B cell (primary cell): Measurements from ENCODE around the gene CNGA1. TPM values are rescaled to one million over a fixed set of nuclear protein-coding genes. Genes with fewer than 3 reads are reported as not detected.

Experiments used
- ATAC-seq: fragments of 200-7000 bp; cut with Tn5 transposase; one replicate; pipeline ENCODE4 v1.10.0; 2021; ENCODE audit warnings: low read depth, mild to moderate bottlenecking, moderate number of reproducible peaks, moderate library complexity
- CTCF ChIA-PET: fragments of 350-600 bp; sonication (Branson Sonifier 250); formaldehyde crosslinking; loops from one replicate; lab custom pipeline; 2021; ENCODE audit warnings: antibody characterized with exemption, inconsistent platforms; lab: Charles Lee
- POLR2A ChIA-PET: fragments of 350-600 bp; sonication (Branson Sonifier 250); formaldehyde crosslinking; loops from one replicate; lab custom pipeline; 2021; ENCODE audit warnings: antibody characterized with exemption; lab: Charles Lee
- DNase-seq: peaks from one replicate; pipeline ENCODE4 v3.0.0; 2013
- H2AFZ ChIP-seq: 2 replicates; pipeline ENCODE4 v1.6.1; 2012; ENCODE audit warnings: mild to moderate bottlenecking, low read depth, low read length; ENCODE audit not compliant: insufficient read depth, poor library complexity, severe bottlenecking
- H3K27ac ChIP-seq, 2 donors: 1 replicate in 1 of 2; 2 replicates in 1 of 2; pipeline ENCODE4 v1.5.1; 2012 to 2013; ENCODE audit warnings: low read length in 2 of 2, mild to moderate bottlenecking in 2 of 2, moderate library complexity in 1 of 2
- H3K27me3 ChIP-seq, 4 experiments: fragments of 200-600 bp in 1 of 4; sonication (generic) in 1 of 4; replicated peaks in 1 of 4; 1 replicate in 2 of 4; 2 replicates in 2 of 4; pipeline versions ENCODE4 v1.6.1 to v1.7.0; 2013 to 2016; ENCODE audit warnings: low read length in 3 of 4, mild to moderate bottlenecking in 2 of 4, mixed read lengths in 1 of 4, moderate library complexity in 1 of 4; ENCODE audit not compliant: insufficient read depth in 4 of 4, control insufficient read depth in 3 of 4; ENCODE audit errors: control extremely low read depth in 1 of 4
- H3K36me3 ChIP-seq, 2 experiments: replicated peaks in 1 of 2; 1 replicate in 1 of 2; 2 replicates in 1 of 2; pipeline versions ENCODE4 v1.6.1 to v1.7.1; 2013; ENCODE audit warnings: low read length in 1 of 2; ENCODE audit not compliant: insufficient read depth in 2 of 2, control insufficient read depth in 1 of 2; ENCODE audit errors: control extremely low read depth in 1 of 2, extremely low read depth in 1 of 2
- H3K4me1 ChIP-seq, 2 donors: fragments of 200-600 bp in 1 of 2; sonication (generic) in 1 of 2; 1 replicate in 1 of 2; 2 replicates in 1 of 2; pipeline versions ENCODE4 v1.5.1 to v1.6.1; 2013 to 2017; ENCODE audit warnings: low read length in 2 of 2; ENCODE audit not compliant: control insufficient read depth in 2 of 2, insufficient read depth in 2 of 2
- H3K4me2 ChIP-seq: replicated peaks from 2 replicates; pipeline ENCODE3; 2012; ENCODE audit warnings: mild to moderate bottlenecking, low read depth, low read length; ENCODE audit not compliant: poor library complexity, severe bottlenecking
- H3K4me3 ChIP-seq, 5 experiments: fragments of 200-600 bp in 1 of 5; sonication (generic) in 1 of 5; 1 replicate in 3 of 5; 2 replicates in 2 of 5; pipeline versions ENCODE4 v1.5.1 to v1.7.0; 2011 to 2016; ENCODE audit warnings: low read length in 4 of 5, mild to moderate bottlenecking in 4 of 5, low read depth in 2 of 5, control low read depth in 1 of 5, moderate library complexity in 1 of 5; ENCODE audit not compliant: insufficient read depth in 1 of 5; ENCODE audit errors: control extremely low read depth in 1 of 5, extremely low read depth in 1 of 5
- H3K79me2 ChIP-seq: fragments of 200-600 bp; sonication (generic); one replicate; pipeline ENCODE4 v1.6.0; 2016; ENCODE audit warnings: low read length; ENCODE audit not compliant: control insufficient read depth, insufficient read depth
- H3K9ac ChIP-seq: fragments of 200-600 bp; sonication (generic); 2 replicates; pipeline ENCODE4 v1.6.1; 2017; ENCODE audit warnings: mild to moderate bottlenecking, low read length, moderate library complexity
- H3K9me3 ChIP-seq, 3 donors: one replicate each; pipeline versions ENCODE4 v1.6.1 to v1.7.1; 2013; ENCODE audit warnings: low read length in 2 of 3; ENCODE audit not compliant: control insufficient read depth in 2 of 3, insufficient read depth in 1 of 3; ENCODE audit errors: control extremely low read depth in 1 of 3
- H4K20me1 ChIP-seq: 2 replicates; pipeline ENCODE4 v1.6.0; 2012; ENCODE audit warnings: mild to moderate bottlenecking, low read length; ENCODE audit not compliant: insufficient read depth, control insufficient read depth, poor library complexity, severe bottlenecking
- H3K27ac Mint-ChIP-seq: one replicate; pipeline ENCODE4 v1.8.0; 2021; ENCODE audit warnings: mixed read lengths
- H3K27me3 Mint-ChIP-seq: one replicate; pipeline ENCODE4 v1.8.0; 2021; ENCODE audit warnings: mixed read lengths
- H3K4me1 Mint-ChIP-seq: one replicate; pipeline ENCODE4 v1.8.0; 2021; ENCODE audit warnings: mixed read lengths
- H3K4me3 Mint-ChIP-seq: one replicate; pipeline ENCODE4 v1.8.0; 2021; ENCODE audit warnings: mixed read lengths
- H3K9me3 Mint-ChIP-seq: one replicate; pipeline ENCODE4 v1.8.0; 2022; ENCODE audit warnings: mixed read lengths; ENCODE audit not compliant: insufficient read depth
- EZH2 ChIP-seq: IDR thresholded peaks from 2 replicates; pipeline ENCODE4 v1.6.1; 2012; ENCODE audit warnings: borderline replicate concordance, low read depth, mild to moderate bottlenecking, moderate library complexity, low read length; ENCODE audit not compliant: insufficient read depth, poor library complexity, severe bottlenecking
- WGBS: methylation state at CpG from one replicate; pipeline ENCODE4 v1.1.5; 2013; ENCODE audit warnings: missing lambda C conversion rate; ENCODE audit not compliant: insufficient coverage; 5-methylcytosine and 5-hydroxymethylcytosine counted together
- intact Hi-C: fragments of 100-400 bp; cut with micrococcal nuclease; formaldehyde crosslinking; loops from one replicate; pipeline ENCODE4 v1.10.0; 2022
- polyA plus RNA-seq: library from polyadenylated mRNA; depleted of rRNA; stranded (reverse); fragments of >200 nt; gene quantifications from 2 replicates; pipeline ENCODE4 v1.2.3, GENCODE V29; 2012
- total RNA-seq, 2 donors: library from RNA; stranded (reverse); fragments of 120-200 nt in 1 of 2; gene quantifications; 1 replicate in 1 of 2; 2 replicates in 1 of 2; pipeline versions ENCODE4 v1.2.3 to v1.2.4, GENCODE V29; 2013 to 2022
- TF ChIP-seq, protein P1 (sequence below): fragments of 200-600 bp; IDR thresholded peaks from one replicate; pipeline ENCODE4 v1.8.0; 2022; ENCODE audit warnings: antibody characterized with exemption, mild to moderate bottlenecking

Gene CNGA1
- total and polyA plus RNA-seq, 2 donors (not counting 1 experiment from before 2014, with no cell fraction given) = not detected

DNA sequence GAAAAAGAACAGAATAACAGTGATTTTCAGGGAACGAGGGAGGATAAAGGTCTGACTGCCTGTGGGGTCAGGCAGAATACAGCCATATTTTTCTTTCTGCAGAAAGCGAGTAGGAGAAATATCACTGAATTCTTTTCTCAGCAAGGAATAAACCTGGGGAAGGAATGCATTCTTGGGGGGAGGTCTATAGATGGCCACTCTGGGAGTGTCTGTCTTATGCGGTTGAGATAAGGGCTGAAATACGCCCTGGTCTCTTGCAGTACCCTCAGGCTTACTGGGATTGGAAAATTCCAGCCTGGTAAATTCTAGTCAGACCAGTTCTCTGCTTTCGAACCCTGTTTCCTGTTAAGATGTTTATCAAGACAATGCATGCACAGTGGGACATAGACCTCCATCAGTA lies 26.3 kb downstream of the CNGA1 start:
- 92% methylated on average over 4 of the region's 5 CpGs for whole genome bisulfite sequencing
- TF ChIP-seq, protein P1, sequence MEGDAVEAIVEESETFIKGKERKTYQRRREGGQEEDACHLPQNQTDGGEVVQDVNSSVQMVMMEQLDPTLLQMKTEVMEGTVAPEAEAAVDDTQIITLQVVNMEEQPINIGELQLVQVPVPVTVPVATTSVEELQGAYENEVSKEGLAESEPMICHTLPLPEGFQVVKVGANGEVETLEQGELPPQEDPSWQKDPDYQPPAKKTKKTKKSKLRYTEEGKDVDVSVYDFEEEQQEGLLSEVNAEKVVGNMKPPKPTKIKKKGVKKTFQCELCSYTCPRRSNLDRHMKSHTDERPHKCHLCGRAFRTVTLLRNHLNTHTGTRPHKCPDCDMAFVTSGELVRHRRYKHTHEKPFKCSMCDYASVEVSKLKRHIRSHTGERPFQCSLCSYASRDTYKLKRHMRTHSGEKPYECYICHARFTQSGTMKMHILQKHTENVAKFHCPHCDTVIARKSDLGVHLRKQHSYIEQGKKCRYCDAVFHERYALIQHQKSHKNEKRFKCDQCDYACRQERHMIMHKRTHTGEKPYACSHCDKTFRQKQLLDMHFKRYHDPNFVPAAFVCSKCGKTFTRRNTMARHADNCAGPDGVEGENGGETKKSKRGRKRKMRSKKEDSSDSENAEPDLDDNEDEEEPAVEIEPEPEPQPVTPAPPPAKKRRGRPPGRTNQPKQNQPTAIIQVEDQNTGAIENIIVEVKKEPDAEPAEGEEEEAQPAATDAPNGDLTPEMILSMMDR = no peak
- no peak for TF ChIP-seq EZH2

DNA sequence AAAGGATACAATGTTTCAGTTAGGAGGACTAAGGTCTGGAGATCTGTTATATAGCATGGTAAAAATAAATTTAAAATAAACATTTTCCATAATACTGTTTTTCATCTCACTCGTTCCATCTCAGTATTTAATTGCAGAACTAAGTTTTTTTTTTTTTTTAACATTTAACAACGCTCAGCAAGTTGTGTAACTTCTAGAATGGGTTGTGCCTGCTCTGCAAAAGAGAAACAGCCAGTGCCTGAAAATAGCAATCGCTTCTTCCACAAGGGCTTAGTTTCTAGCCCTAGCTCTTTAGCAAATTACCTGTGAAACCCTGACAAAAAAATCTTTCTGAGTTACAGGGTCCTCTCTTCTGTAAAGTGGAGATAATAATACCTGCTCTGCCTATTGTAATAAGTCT lies 41.9 kb downstream of the CNGA1 start:
- CTCF ChIA-PET = interaction anchor here (0.5 to 0.6 kb wide), 2 partner anchors 411 to 873 kb away, joined by 3 read pairs; no protein-coding TSS in a partner anchor
- no peak for TF ChIP-seq EZH2
- TF ChIP-seq, protein P1 = no peak

More for the DNA sequence above, 26.3 kb downstream of the CNGA1 start:
- Histone ChIP-seq H3K4me3 (no peak overlapping the region), H3K79me2 (no peaks in the 10 kb centered on the region), H4K20me1 (no peaks in the 10 kb centered on the region), H3K9me3 (peaks cover 2 to 8% (median 7%) of the 10 kb centered on the region in 3 donors), H3K4me1 (no peaks in the 10 kb centered on the region), H3K9ac (no peak overlapping the region), H3K4me2 (no peak overlapping the region), H3K36me3 (no peaks in the 10 kb centered on the region), H3K27me3 (peaks cover 0 to 6% (median 1%) of the 10 kb centered on the region in 4 experiments), H2AFZ (no peak overlapping the region), H3K27ac (no peak overlapping the region)
- no peak for DNase-seq
- no peak for ATAC-seq
- H3K4me1 Mint-ChIP-seq = no peaks in the 10 kb centered on the region
- H3K9me3 Mint-ChIP-seq = peaks cover 16% of the 10 kb centered on the region
- CTCF ChIA-PET = no interaction called here
- H3K27me3 Mint-ChIP-seq = peaks cover 20% of the 10 kb centered on the region
- no peak overlapping the region for H3K4me3 Mint-ChIP-seq
- POLR2A ChIA-PET = no interaction called here
- intact Hi-C loops = no loop called here
- no peak overlapping the region for H3K27ac Mint-ChIP-seq

More for the DNA sequence above, 41.9 kb downstream of the CNGA1 start:
- Histone ChIP-seq H3K4me2 (no peak overlapping the region), H3K4me3 (no peak overlapping the region), H4K20me1 (no peaks in the 10 kb centered on the region), H3K36me3 (no peaks in the 10 kb centered on the region), H2AFZ (no peak overlapping the region), H3K27me3 (no peaks in the 10 kb centered on the region), H3K9ac (no peak overlapping the region), H3K79me2 (no peaks in the 10 kb centered on the region), H3K9me3 (no peaks in the 10 kb centered on the region), H3K4me1 (no peaks in the 10 kb centered on the region), H3K27ac (no peak overlapping the region)
- H3K27ac Mint-ChIP-seq = no peak overlapping the region
- ATAC-seq (no peak), DNase-seq (no peak)
- no peaks in the 10 kb centered on the region for H3K9me3 Mint-ChIP-seq
- H3K4me1 Mint-ChIP-seq = peaks cover 6% of the 10 kb centered on the region
- POLR2A ChIA-PET = no interaction called here
- peaks cover 10% of the 10 kb centered on the region for H3K27me3 Mint-ChIP-seq
- intact Hi-C loops = no loop called here
- WGBS = no CpG with 5 or more reads among the region's 3 CpGs
- no peak overlapping the region for H3K4me3 Mint-ChIP-seq
